Cardiac fibroblast (primary cell): Measurements from ENCODE around the gene TSFM.
A peak's percentile ranks its signal among the peaks of the same experiment; 100 is the strongest.

Experiments used
- DNase-seq, 2 donors: peaks; one replicate each; pipeline versions ENCODE4 v3.0.0 to v3.0.0-alpha.2; 2010; ENCODE audit warnings: low read depth in 2 of 2
- H3K4me3 ChIP-seq, 2 donors: replicated peaks in 1 of 2; 1 replicate in 1 of 2; 2 replicates in 1 of 2; pipeline ENCODE4 v1.5.1; 2011; ENCODE audit warnings: low read depth in 2 of 2, low read length in 2 of 2, mild to moderate bottlenecking in 2 of 2, moderate library complexity in 1 of 2
- CTCF ChIP-seq: IDR thresholded peaks from one replicate; pipeline ENCODE4 v1.5.1; 2011; ENCODE audit warnings: low read depth, mild to moderate bottlenecking, low read length, inconsistent platforms

TSFM gene

GRCh38 chr12:57809425-57809824 is 26.8 kb downstream of the TSFM start:
- TF ChIP-seq CTCF = no peak

GRCh38 chr12:57810450-57810849 is 27.9 kb downstream of the TSFM start:
- H3K4me3 ChIP-seq = no peak overlapping the region

More at GRCh38 chr12:57809425-57809824, 26.8 kb downstream of the TSFM start:
- H3K4me3 ChIP-seq = no peak overlapping the region
- no peak for DNase-seq

GRCh38 chr12:57811028-57811755 is 28.6 kb downstream of the TSFM start:
- no peak for TF ChIP-seq CTCF
- DNase-seq = no peak
- no peak overlapping the region for H3K4me3 ChIP-seq

More at GRCh38 chr12:57810450-57810849, 27.9 kb downstream of the TSFM start:
- DNase-seq = peak; percentile 61 to 78
- no peak for TF ChIP-seq CTCF

- TF ChIP-seq CTCF = no peak
- H3K4me3 ChIP-seq = no peak overlapping the region
- DNase-seq = no peak
Observed at GRCh38 chr12:57813111-57813970, 30.8 kb downstream of the TSFM start.

- peak; percentile 39 to 83 for DNase-seq
- TF ChIP-seq CTCF = peak; percentile 7
- no peak overlapping the region for H3K4me3 ChIP-seq
Observed at GRCh38 chr12:57813971-57814772, 31.6 kb downstream of the TSFM start.

- TF ChIP-seq CTCF = peak; percentile 13
- no peak overlapping the region for H3K4me3 ChIP-seq
- no peak for DNase-seq
Observed at GRCh38 chr12:57815177-57816000, 32.8 kb downstream of the TSFM start.
